Measurements from ENCODE around the gene CYTL1. TPM values are rescaled to one million over a fixed set of nuclear protein-coding genes. Genes with fewer than 3 reads are reported as not detected.

Gene CYTL1
- total RNA-seq, 5 donors from 2014 or later (not counting 1 experiment from before 2014, with no cell fraction given): 0.38 to 1.6 (median 0.59) TPM; not detected in 2

DNA sequence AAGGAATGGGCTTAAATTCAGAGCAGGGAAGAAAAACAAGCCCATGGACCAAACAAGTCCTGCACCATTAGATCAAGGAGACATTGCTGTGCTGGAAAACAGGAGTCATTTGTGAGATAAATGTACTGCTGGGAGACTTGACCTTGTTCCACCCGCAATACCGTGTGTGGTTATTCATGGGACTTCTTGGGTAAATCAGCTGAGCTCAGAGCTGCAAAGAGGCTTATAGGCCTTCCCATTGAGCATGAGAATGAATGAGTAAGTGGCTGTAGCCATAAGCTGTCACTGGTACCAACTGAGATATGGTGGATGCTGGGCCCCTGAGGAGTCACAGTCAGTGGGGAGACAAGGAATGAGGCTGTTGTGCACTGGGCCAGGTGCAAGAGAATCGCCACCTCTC, 2.3 kb upstream of the CYTL1 start:
- Histone ChIP-seq H3K4me1 (ENCODE audit: control insufficient read depth in 1 of 2, extremely low read depth in 1 of 2, insufficient read depth in 2 of 2, low read length in 2 of 2) (peaks cover 0 to 9% of the 10 kb centered on the region in 2 experiments), H3K9me3 (no peaks in the 10 kb centered on the region), H3K36me3 (ENCODE audit: control insufficient read depth in 2 of 2, extremely low read depth in 1 of 2, insufficient read depth in 1 of 2, low read length in 1 of 2) (no peaks in the 10 kb centered on the region), H3K4me3 (ENCODE audit: control insufficient read depth in 1 of 2, extremely low read depth in 1 of 2, low read length in 1 of 2) (no peak overlapping the region), H3K27ac (ENCODE audit: low read length) (no peak overlapping the region), H3K27me3 (replicated peaks in 1 of 2; ENCODE audit: control insufficient read depth in 2 of 2, extremely low read depth in 1 of 2, insufficient read depth in 2 of 2, low read length in 1 of 2) (peaks cover 0 to 33% of the 10 kb centered on the region in 2 experiments)
- ATAC-seq (replicated peaks in 1 of 4): no peak
- 89% methylated on average over 2 of the region's 3 CpGs for WGBS (ENCODE audit: insufficient coverage)
- Mint-ChIP-seq H3K4me3 (no peak overlapping the region), H3K4me1 (peaks cover 0 to 2% (median 0%) of the 10 kb centered on the region in 3 donors), H3K27me3 (peaks cover 19 to 23% of the 10 kb centered on the region in 2 donors), H3K36me3 (no peaks in the 10 kb centered on the region), H3K27ac (no peak overlapping the region), H3K9me3 (peaks cover 0 to 6% (median 0%) of the 10 kb centered on the region in 3 donors)
- DNase-seq: no peak
- POLR2A ChIA-PET: no interaction called here
- CTCF ChIA-PET: no interaction called here

GRCh38 chr4:5020341-5020740, 1.1 kb upstream of the CYTL1 start:
- POLR2A ChIA-PET: no interaction called here
- WGBS (ENCODE audit: insufficient coverage): 100% methylated on average over 1 of the region's 1 CpG

GRCh38 chr4:5019796-5020195, 538 bp upstream of the CYTL1 start:
- DNase-seq (no peak), ATAC-seq (replicated peaks in 1 of 4) (no peak)
- Histone ChIP-seq H3K4me3 (ENCODE audit: control insufficient read depth in 1 of 2, extremely low read depth in 1 of 2, low read length in 1 of 2) (no peak overlapping the region), H3K9me3 (no peaks in the 10 kb centered on the region), H3K36me3 (ENCODE audit: control insufficient read depth in 2 of 2, extremely low read depth in 1 of 2, insufficient read depth in 1 of 2, low read length in 1 of 2) (no peaks in the 10 kb centered on the region), H3K27me3 (replicated peaks in 1 of 2; ENCODE audit: control insufficient read depth in 2 of 2, extremely low read depth in 1 of 2, insufficient read depth in 2 of 2, low read length in 1 of 2) (peaks cover 0 to 35% of the 10 kb centered on the region in 2 experiments), H3K4me1 (ENCODE audit: control insufficient read depth in 1 of 2, extremely low read depth in 1 of 2, insufficient read depth in 2 of 2, low read length in 2 of 2) (peaks cover 0 to 9% of the 10 kb centered on the region in 2 experiments), H3K27ac (ENCODE audit: low read length) (no peak overlapping the region)
- Mint-ChIP-seq H3K27me3 (peaks cover 19 to 27% of the 10 kb centered on the region in 2 donors), H3K9me3 (peaks cover 0 to 6% (median 0%) of the 10 kb centered on the region in 3 donors), H3K27ac (no peak overlapping the region), H3K36me3 (no peaks in the 10 kb centered on the region), H3K4me1 (peaks cover 0 to 2% (median 0%) of the 10 kb centered on the region in 3 donors), H3K4me3 (no peak overlapping the region)
- WGBS (ENCODE audit: insufficient coverage): 94% methylated on average over 2 of the region's 12 CpGs
- POLR2A ChIA-PET: no interaction called here
- CTCF ChIA-PET: no interaction called here

More at GRCh38 chr4:5020341-5020740, 1.1 kb upstream of the CYTL1 start:
- no peaks in the 10 kb centered on the region for H3K36me3 Mint-ChIP-seq
- no peak overlapping the region for H3K27ac Mint-ChIP-seq
- Histone ChIP-seq H3K36me3 (ENCODE audit: control insufficient read depth in 2 of 2, extremely low read depth in 1 of 2, insufficient read depth in 1 of 2, low read length in 1 of 2) (no peaks in the 10 kb centered on the region), H3K9me3 (no peaks in the 10 kb centered on the region), H3K27ac (ENCODE audit: low read length) (no peak overlapping the region), H3K4me1 (ENCODE audit: control insufficient read depth in 1 of 2, extremely low read depth in 1 of 2, insufficient read depth in 2 of 2, low read length in 2 of 2) (peaks cover 0 to 9% of the 10 kb centered on the region in 2 experiments), H3K4me3 (ENCODE audit: control insufficient read depth in 1 of 2, extremely low read depth in 1 of 2, low read length in 1 of 2) (no peak overlapping the region), H3K27me3 (replicated peaks in 1 of 2; ENCODE audit: control insufficient read depth in 2 of 2, extremely low read depth in 1 of 2, insufficient read depth in 2 of 2, low read length in 1 of 2) (peaks cover 0 to 39% of the 10 kb centered on the region in 2 experiments)
- peaks cover 0 to 2% (median 0%) of the 10 kb centered on the region in 3 donors for H3K4me1 Mint-ChIP-seq
- peaks cover 19 to 27% of the 10 kb centered on the region in 2 donors for H3K27me3 Mint-ChIP-seq
- peaks cover 0 to 6% (median 0%) of the 10 kb centered on the region in 3 donors for H3K9me3 Mint-ChIP-seq
- CTCF ChIA-PET: no interaction called here
- ATAC-seq (replicated peaks in 1 of 4) (no peak), DNase-seq (no peak)
- no peak overlapping the region for H3K4me3 Mint-ChIP-seq

- Histone ChIP-seq H3K36me3 (ENCODE audit: control insufficient read depth in 2 of 2, extremely low read depth in 1 of 2, insufficient read depth in 1 of 2, low read length in 1 of 2) (no peaks in the 10 kb centered on the region), H3K27me3 (replicated peaks in 1 of 2; ENCODE audit: control insufficient read depth in 2 of 2, extremely low read depth in 1 of 2, insufficient read depth in 2 of 2, low read length in 1 of 2) (peaks cover 0 to 35% of the 10 kb centered on the region in 2 experiments), H3K4me1 (ENCODE audit: control insufficient read depth in 1 of 2, extremely low read depth in 1 of 2, insufficient read depth in 2 of 2, low read length in 2 of 2) (peaks cover 0 to 9% of the 10 kb centered on the region in 2 experiments), H3K9me3 (no peaks in the 10 kb centered on the region), H3K27ac (ENCODE audit: low read length) (no peak overlapping the region), H3K4me3 (ENCODE audit: control insufficient read depth in 1 of 2, extremely low read depth in 1 of 2, low read length in 1 of 2) (no peak overlapping the region)
- ChIA-PET POLR2A (no interaction called here), CTCF (no interaction called here)
- no peaks in the 10 kb centered on the region for H3K36me3 Mint-ChIP-seq
- H3K27ac Mint-ChIP-seq: no peak overlapping the region
- H3K27me3 Mint-ChIP-seq: peaks cover 19 to 27% of the 10 kb centered on the region in 2 donors
- ATAC-seq (replicated peaks in 1 of 4): no peak
- H3K9me3 Mint-ChIP-seq: peaks cover 0 to under 1% (median 0%) of the 10 kb centered on the region in 3 donors
- peaks cover 0 to 2% (median 0%) of the 10 kb centered on the region in 3 donors for H3K4me1 Mint-ChIP-seq
- DNase-seq: no peak
- H3K4me3 Mint-ChIP-seq: no peak overlapping the region
- 19% methylated on average over 4 of the region's 6 CpGs for WGBS (ENCODE audit: insufficient coverage)
Measured at GRCh38 chr4:5018603-5019002, 655 bp downstream of the CYTL1 start.

- CTCF ChIA-PET: interaction anchor here in 1 of 2 donors (0.5 kb wide), 1 partner anchor 205 kb away, joined by 3 read pairs; no protein-coding TSS in a partner anchor
- Mint-ChIP-seq H3K4me3 (no peak overlapping the region), H3K27ac (no peak overlapping the region), H3K4me1 (peaks cover 0 to 2% (median 0%) of the 10 kb centered on the region in 3 donors), H3K9me3 (no peaks in the 10 kb centered on the region), H3K27me3 (peaks cover 23 to 30% of the 10 kb centered on the region in 2 donors), H3K36me3 (no peaks in the 10 kb centered on the region)
- peaks cover 0 to 9% of the 10 kb centered on the region in 2 experiments for H3K4me1 ChIP-seq (ENCODE audit: control insufficient read depth in 1 of 2, extremely low read depth in 1 of 2, insufficient read depth in 2 of 2, low read length in 2 of 2)
- no peaks in the 10 kb centered on the region for H3K36me3 ChIP-seq (ENCODE audit: control insufficient read depth in 2 of 2, extremely low read depth in 1 of 2, insufficient read depth in 1 of 2, low read length in 1 of 2)
- H3K27ac ChIP-seq (ENCODE audit: low read length): no peak overlapping the region
- peaks cover 0 to 35% of the 10 kb centered on the region in 2 experiments for H3K27me3 ChIP-seq (replicated peaks in 1 of 2; ENCODE audit: control insufficient read depth in 2 of 2, extremely low read depth in 1 of 2, insufficient read depth in 2 of 2, low read length in 1 of 2)
- WGBS (ENCODE audit: insufficient coverage): no CpG with 5 or more reads among the region's 2 CpGs
- no peak overlapping the region for H3K4me3 ChIP-seq (ENCODE audit: control insufficient read depth in 1 of 2, extremely low read depth in 1 of 2, low read length in 1 of 2)
- ATAC-seq (replicated peaks in 1 of 4): no peak
- H3K9me3 ChIP-seq: no peaks in the 10 kb centered on the region
- POLR2A ChIA-PET: no interaction called here
- no peak for DNase-seq
Measured at GRCh38 chr4:5018096-5018495, 1.2 kb downstream of the CYTL1 start.

DNA sequence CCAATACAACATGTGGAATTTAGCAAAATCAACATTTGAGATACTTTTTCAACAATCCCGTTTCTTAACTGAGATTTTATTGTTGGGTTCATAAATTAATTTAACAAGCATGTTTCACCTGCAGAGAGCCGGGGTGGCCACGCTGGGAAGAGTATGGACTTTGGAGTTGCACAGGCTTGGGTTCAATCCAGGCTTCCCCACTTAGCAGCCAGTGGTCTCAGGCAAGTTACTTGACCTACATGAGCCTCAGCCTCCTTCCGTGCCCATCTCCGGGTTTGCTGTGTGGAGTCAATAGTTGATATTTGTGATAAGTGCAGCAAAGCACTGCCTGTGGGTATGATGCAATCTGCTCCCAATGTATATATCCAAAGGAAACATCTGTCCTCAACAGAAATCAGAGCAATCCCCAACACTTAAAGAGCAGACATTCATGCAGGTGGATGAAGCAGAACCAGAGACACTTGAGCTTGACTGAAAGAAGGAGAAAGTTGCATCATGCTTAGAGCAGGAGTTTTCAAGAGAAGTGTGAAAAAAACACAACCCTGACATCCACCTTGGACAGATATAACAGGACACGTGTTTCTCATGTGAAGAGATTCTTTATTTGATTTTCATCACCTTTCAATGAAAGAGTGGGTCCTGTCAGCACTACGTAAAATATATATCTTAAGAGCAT, 5.1 kb downstream of the CYTL1 start:
- Mint-ChIP-seq H3K27ac (no peak overlapping the region), H3K9me3 (no peaks in the 10 kb centered on the region), H3K27me3 (peaks cover 29 to 34% of the 10 kb centered on the region in 2 donors), H3K4me3 (no peak overlapping the region), H3K4me1 (peaks cover 0 to 2% (median 0%) of the 10 kb centered on the region in 3 donors), H3K36me3 (no peaks in the 10 kb centered on the region)
- no peak for DNase-seq
- peaks cover 0 to 22% of the 10 kb centered on the region in 2 experiments for H3K27me3 ChIP-seq (replicated peaks in 1 of 2; ENCODE audit: control insufficient read depth in 2 of 2, extremely low read depth in 1 of 2, insufficient read depth in 2 of 2, low read length in 1 of 2)
- ATAC-seq (replicated peaks in 1 of 4): no peak
- H3K9me3 ChIP-seq: no peaks in the 10 kb centered on the region
- no peaks in the 10 kb centered on the region for H3K36me3 ChIP-seq (ENCODE audit: control insufficient read depth in 2 of 2, extremely low read depth in 1 of 2, insufficient read depth in 1 of 2, low read length in 1 of 2)
- WGBS (ENCODE audit: insufficient coverage): no CpG with 5 or more reads among the region's 7 CpGs
- H3K4me1 ChIP-seq (ENCODE audit: control insufficient read depth in 1 of 2, extremely low read depth in 1 of 2, insufficient read depth in 2 of 2, low read length in 2 of 2): peaks cover 0 to 5% of the 10 kb centered on the region in 2 experiments
- H3K4me3 ChIP-seq (ENCODE audit: control insufficient read depth in 1 of 2, extremely low read depth in 1 of 2, low read length in 1 of 2): no peak overlapping the region
- no peak overlapping the region for H3K27ac ChIP-seq (ENCODE audit: low read length)
- POLR2A ChIA-PET: no interaction called here
- CTCF ChIA-PET: no interaction called here

All from T-cell (primary cell).